B cell (primary cell): ENCODE measurements around the gene ERI2.

Experiments
- CTCF ChIP-seq: fragments of 200-600 bp; IDR thresholded peaks from one replicate; pipeline ENCODE4 v1.8.0; 2022; ENCODE audit warnings: antibody characterized with exemption, mild to moderate bottlenecking
- EZH2 ChIP-seq: IDR thresholded peaks from 2 replicates; pipeline ENCODE4 v1.6.1; 2012; ENCODE audit warnings: borderline replicate concordance, low read depth, mild to moderate bottlenecking, moderate library complexity, low read length; ENCODE audit not compliant: insufficient read depth, poor library complexity, severe bottlenecking

GRCh38 chr16:20854963-20855362 lies 48.7 kb upstream of the ERI2 start:
- TF ChIP-seq CTCF (no peak), EZH2 (no peak)
